ENCODE results near the gene PFN3. TPM values are rescaled to one million over a fixed set of nuclear protein-coding genes. Genes with fewer than 3 reads are reported as not detected.

The PFN3 gene
- total and polyA plus RNA-seq, 2 of the 13 experiments (the other 11 are each of a cell fraction or from before 2014, with no cell fraction given), result not detected

DNA sequence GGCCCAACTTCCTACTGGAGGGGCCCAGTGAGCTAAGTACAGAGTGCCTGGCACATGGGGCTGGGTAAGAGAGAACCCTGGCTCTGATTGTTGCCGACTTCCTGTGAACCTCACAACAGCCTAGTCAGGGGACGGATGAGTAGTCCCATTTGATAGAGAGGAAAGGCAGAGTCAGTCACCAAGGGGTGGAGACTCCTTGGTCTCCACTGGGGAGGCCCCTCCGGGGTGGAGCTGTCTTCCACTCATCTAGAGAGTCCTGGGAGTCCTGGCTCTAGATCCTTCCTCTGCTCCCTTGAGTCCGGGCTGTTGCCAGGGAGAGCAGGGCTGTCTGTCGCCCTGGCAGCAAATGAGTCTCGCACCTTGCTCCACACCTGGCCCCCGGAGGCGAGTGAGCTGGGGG lies 34.0 kb upstream of the PFN3 start:
- Histone ChIP-seq H3K27ac (ENCODE audit: extremely low read length, insufficient read depth, low read length) (no peak overlapping the region), H3K9ac (ENCODE audit: insufficient read depth, low read depth, low read length) (no peak overlapping the region), H3K9me3 (ENCODE audit: low read length) (no peaks in the 10 kb centered on the region), H3K27me3 (ENCODE audit: control insufficient read depth in 1 of 2, insufficient read depth in 2 of 2, low read length in 2 of 2) (no peaks in the 10 kb centered on the region), H3K79me2 (ENCODE audit: insufficient read depth, low read length) (no peaks in the 10 kb centered on the region), H3K36me3 (replicated peaks in 1 of 2; ENCODE audit: control insufficient read depth in 1 of 2, insufficient read depth in 2 of 2, low read length in 2 of 2) (peaks cover 22 to 32% of the 10 kb centered on the region in 2 experiments; a peak in 4 of 5 replicates), H3K4me1 (ENCODE audit: insufficient read depth, low read length) (peaks cover 35% of the 10 kb centered on the region), H2AFZ (ENCODE audit: low read length) (no peak overlapping the region), H3K4me3 (replicated peaks in 1 of 3; ENCODE audit: insufficient read depth in 1 of 3, low read depth in 2 of 3, low read length in 3 of 3) (no peak overlapping the region), H4K20me1 (ENCODE audit: insufficient read depth, low read length) (no peaks in the 10 kb centered on the region), H3K4me2 (ENCODE audit: low read depth, low read length) (no peak overlapping the region)
- ChIA-PET CTCF (ENCODE audit: low intra/inter-chr PET ratio, low total read pairs) (no interaction called here), POLR2A (interaction anchor here (1.0 to 1.2 kb wide), 3 partner anchors 13 to 56 kb away, joined by 3 to 4 read pairs (median 3); no protein-coding TSS in a partner anchor)
- no peak for FAIRE-seq
- intact Hi-C loops (cut with micrococcal nuclease; ENCODE audit: unreplicated experiment), result no loop called here
- DNase-seq (ENCODE audit: low spot score), result no peak
- BruUV-seq (replicated peaks), result no TSS peak
- no peak for ATAC-seq
- in situ Hi-C loops (cut with HindIII; ENCODE audit: extremely low pct_ligation_motif_present, low pct_unique_long_range_greater_than_20kb), result no loop called here
- 0 out of 2 replicates have a peak, but pooled peaks have one; percentile 38 for TF ChIP-seq POLR2G (IDR thresholded peaks at IDR 0.05; ENCODE audit: low read depth, low read length)
- TF ChIP-seq ISL2 (CRISPR knock-in tag; IDR thresholded peaks at IDR 0.05), result no peak
- WGBS (ENCODE audit: low lambda C conversion rate), result 92% methylated on average over 3 of the region's 8 CpGs

DNA sequence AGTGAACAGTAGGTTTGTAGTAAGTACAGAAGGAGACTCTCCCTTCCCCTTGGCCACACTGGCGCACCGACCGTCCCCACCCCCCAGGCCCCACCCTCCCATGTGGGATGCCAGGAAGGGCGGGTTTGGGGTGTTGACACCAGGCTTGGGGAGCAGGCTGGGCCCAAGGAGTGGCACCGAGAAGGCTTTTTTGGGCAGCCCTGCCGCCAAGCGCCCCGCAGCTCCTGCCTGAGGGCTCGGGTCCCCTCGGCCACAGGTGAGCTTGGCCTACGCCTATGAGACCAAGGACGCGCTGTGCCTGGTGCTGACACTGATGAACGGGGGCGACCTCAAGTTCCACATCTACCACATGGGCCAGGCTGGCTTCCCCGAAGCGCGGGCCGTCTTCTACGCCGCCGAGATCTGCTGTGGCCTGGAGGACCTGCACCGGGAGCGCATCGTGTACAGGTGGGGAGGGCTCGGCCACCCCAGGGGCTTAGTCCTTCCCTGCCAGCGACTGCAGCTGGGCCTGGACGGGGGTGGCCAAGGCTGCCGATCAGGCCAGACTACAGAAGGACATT lies 33.3 kb upstream of the PFN3 start:
- Histone ChIP-seq H3K4me2 (ENCODE audit: low read depth, low read length) (no peak overlapping the region), H3K4me1 (ENCODE audit: insufficient read depth, low read length) (peaks cover 39% of the 10 kb centered on the region), H2AFZ (ENCODE audit: low read length) (no peak overlapping the region), H4K20me1 (ENCODE audit: insufficient read depth, low read length) (no peaks in the 10 kb centered on the region), H3K9ac (ENCODE audit: insufficient read depth, low read depth, low read length) (no peak overlapping the region), H3K9me3 (ENCODE audit: low read length) (no peaks in the 10 kb centered on the region), H3K4me3 (replicated peaks in 1 of 3; ENCODE audit: insufficient read depth in 1 of 3, low read depth in 2 of 3, low read length in 3 of 3) (no peak overlapping the region), H3K27ac (ENCODE audit: extremely low read length, insufficient read depth, low read length) (no peak overlapping the region), H3K27me3 (ENCODE audit: control insufficient read depth in 1 of 2, insufficient read depth in 2 of 2, low read length in 2 of 2) (no peaks in the 10 kb centered on the region), H3K79me2 (ENCODE audit: insufficient read depth, low read length) (no peaks in the 10 kb centered on the region), H3K36me3 (replicated peaks in 1 of 2; ENCODE audit: control insufficient read depth in 1 of 2, insufficient read depth in 2 of 2, low read length in 2 of 2) (peaks cover 22 to 30% of the 10 kb centered on the region in 2 experiments; a peak in 4 of 5 replicates)
- DNase-seq (ENCODE audit: low spot score), result no peak
- no peak for FAIRE-seq
- CTCF ChIA-PET (ENCODE audit: low intra/inter-chr PET ratio, low total read pairs), result no interaction called here
- no peak for ATAC-seq
- intact Hi-C loops (cut with micrococcal nuclease; ENCODE audit: unreplicated experiment), result no loop called here
- TF ChIP-seq ZNF230 (CRISPR knock-in tag; IDR thresholded peaks at IDR 0.05), result no peak
- TF ChIP-seq GABPB1 (CRISPR knock-in tag; IDR thresholded peaks at IDR 0.05), result peak; percentile 4; the same call in 1 of the 2 replicates
- peak; percentile 25; the same call in 1 of the 2 replicates for TF ChIP-seq POLR2G (IDR thresholded peaks at IDR 0.05; ENCODE audit: low read depth, low read length)
- TF ChIP-seq AGO2 (optimal IDR thresholded peaks at IDR 0.05; ENCODE audit: low read depth, low read length), result peak; percentile 90
- peak; percentile 94 for TF ChIP-seq AGO1 (IDR thresholded peaks at IDR 0.05; ENCODE audit: low read depth, low read length, poor library complexity, severe bottlenecking)
- no peak for TF ChIP-seq ONECUT2 (CRISPR knock-in tag; IDR thresholded peaks at IDR 0.05)
- TF ChIP-seq, protein P1, sequence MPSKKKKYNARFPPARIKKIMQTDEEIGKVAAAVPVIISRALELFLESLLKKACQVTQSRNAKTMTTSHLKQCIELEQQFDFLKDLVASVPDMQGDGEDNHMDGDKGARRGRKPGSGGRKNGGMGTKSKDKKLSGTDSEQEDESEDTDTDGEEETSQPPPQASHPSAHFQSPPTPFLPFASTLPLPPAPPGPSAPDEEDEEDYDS (CRISPR knock-in tag; IDR thresholded peaks at IDR 0.05), result no peak
- peak; percentile 71 for TF ChIP-seq RBFOX2 (IDR thresholded peaks at IDR 0.05; ENCODE audit: low read depth, low read length)
- in situ Hi-C loops (cut with HindIII; ENCODE audit: extremely low pct_ligation_motif_present, low pct_unique_long_range_greater_than_20kb), result no loop called here
- POLR2A ChIA-PET, result interaction anchor here (1.0 kb wide), 1 partner anchor 29 kb away, joined by 4 read pairs; no protein-coding TSS in a partner anchor
- WGBS (ENCODE audit: low lambda C conversion rate), result 96% methylated on average over 15 of the region's 29 CpGs
- BruUV-seq (replicated peaks), result no TSS peak

Measured in HepG2 (cell line).